ENCODE data around the gene PLCZ1. TPM values are rescaled to one million over a fixed set of nuclear protein-coding genes. Genes with fewer than 3 reads are reported as not detected.

The PLCZ1 gene
- total and polyA plus RNA-seq, 10 of the 15 experiments (the other 5 are each of a cell fraction or from before 2014, with no cell fraction given): not detected

GRCh38 chr12:18703911-18704310, 33.9 kb downstream of the PLCZ1 start:
- ChIA-PET RAD21 (ENCODE audit: unreplicated experiment) (no interaction called here), CTCF (no interaction called here), SMC1A (ENCODE audit: uncharacterized antibody, unreplicated experiment) (no interaction called here), POLR2A (no interaction called here)
- H4K20me1 ChIP-seq (ENCODE audit: control insufficient read depth, insufficient read depth): no peaks in the 10 kb centered on the region
- no peak overlapping the region for H3K4me2 ChIP-seq (ENCODE audit: control insufficient read depth, insufficient read depth)
- 0% methylated on average over 2 of the region's 2 CpGs for WGBS (ENCODE audit: insufficient coverage, insufficient replicate concordance, low lambda C conversion rate, missing lambda C conversion rate)
- intact Hi-C loops (cut with micrococcal nuclease; ENCODE audit: unreplicated experiment) (no loop called here), in situ Hi-C loops (cut with MboI) (no loop called here)
- no peak overlapping the region for H3K4me3 ChIP-seq
- H3K9ac ChIP-seq (ENCODE audit: control insufficient read depth, insufficient read depth, low read length): no peak overlapping the region
- H3K9me3 ChIP-seq (replicated peaks; ENCODE audit: control insufficient read depth, insufficient read depth, low read length): no peaks in the 10 kb centered on the region
- H3K36me3 ChIP-seq (ENCODE audit: control insufficient read depth in 2 of 2, insufficient read depth in 2 of 2, low read length in 1 of 2): no peaks in the 10 kb centered on the region
- H3K27ac ChIP-seq (ENCODE audit: control insufficient read depth, insufficient read depth): no peak overlapping the region
- H3K27me3 ChIP-seq (replicated peaks in 1 of 2; ENCODE audit: control insufficient read depth in 2 of 2, insufficient read depth in 2 of 2, low read length in 1 of 2): no peaks in the 10 kb centered on the region
- no peak overlapping the region for H2AFZ ChIP-seq (ENCODE audit: control insufficient read depth, low read depth, low read length)
- BruUV-seq (replicated peaks): no TSS peak
- no peaks in the 10 kb centered on the region for H3K79me2 ChIP-seq (ENCODE audit: control insufficient read depth, insufficient read depth, low read length)
- ATAC-seq: no peak
- no peak for DNase-seq (ENCODE audit: low read depth, low spot score)
- TF ChIP-seq SUPT20H (IDR thresholded peaks at IDR 0.05; ENCODE audit: borderline replicate concordance, control insufficient read depth, low read depth, low read length) (no peak), SPI1 (IDR thresholded peaks at IDR 0.05; ENCODE audit: borderline replicate concordance, insufficient read depth, low read depth, low read length) (no peak), MYC (IDR thresholded peaks at IDR 0.05; ENCODE audit: insufficient read depth, insufficient read length, insufficient replicate concordance, low read length, severe bottlenecking) (no peak), RBBP5 (conservative IDR thresholded peaks at IDR 0.05) (no peak)
- H3K4me1 ChIP-seq (ENCODE audit: control insufficient read depth, insufficient read depth, low read length): no peaks in the 10 kb centered on the region
- no peak for FAIRE-seq

DNA sequence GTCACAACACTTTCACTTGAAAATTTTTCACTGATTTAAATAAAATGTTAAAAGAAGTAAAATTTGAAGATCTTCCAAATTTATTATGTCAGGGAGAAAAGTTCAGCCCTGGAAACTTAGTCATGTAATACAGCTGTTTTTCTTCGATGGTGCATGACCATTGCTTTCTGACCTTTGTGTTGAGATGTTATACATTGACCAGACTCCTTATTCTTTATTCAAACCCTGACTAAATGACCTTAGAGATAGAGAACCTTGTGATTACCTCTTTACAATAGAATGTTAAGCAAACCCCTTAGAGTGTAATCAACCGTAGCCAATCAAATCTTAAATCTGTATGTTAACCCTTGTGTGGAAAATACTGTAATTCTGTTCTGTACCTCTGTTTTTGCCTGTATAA, 34.5 kb downstream of the PLCZ1 start:
- in situ Hi-C loops (cut with MboI) (no loop called here), intact Hi-C loops (cut with micrococcal nuclease; ENCODE audit: unreplicated experiment) (no loop called here)
- CTCF ChIA-PET: no interaction called here
- ATAC-seq (no peak), FAIRE-seq (no peak), DNase-seq (ENCODE audit: low read depth, low spot score) (no peak)
- H3K36me3 ChIP-seq (ENCODE audit: control insufficient read depth in 2 of 2, insufficient read depth in 2 of 2, low read length in 1 of 2): no peaks in the 10 kb centered on the region
- no peaks in the 10 kb centered on the region for H3K27me3 ChIP-seq (replicated peaks in 1 of 2; ENCODE audit: control insufficient read depth in 2 of 2, insufficient read depth in 2 of 2, low read length in 1 of 2)
- SMC1A ChIA-PET (ENCODE audit: uncharacterized antibody, unreplicated experiment): interaction anchor here (0.7 kb wide), 1 partner anchor 178 kb away, joined by 4 read pairs; no protein-coding TSS in a partner anchor
- RAD21 ChIA-PET (ENCODE audit: unreplicated experiment): no interaction called here
- H2AFZ ChIP-seq (ENCODE audit: control insufficient read depth, low read depth, low read length): no peak overlapping the region
- no peak overlapping the region for H3K4me3 ChIP-seq
- no peak overlapping the region for H3K27ac ChIP-seq (ENCODE audit: control insufficient read depth, insufficient read depth)
- H3K9me3 ChIP-seq (replicated peaks; ENCODE audit: control insufficient read depth, insufficient read depth, low read length): no peaks in the 10 kb centered on the region
- BruUV-seq (replicated peaks): no TSS peak
- H3K79me2 ChIP-seq (ENCODE audit: control insufficient read depth, insufficient read depth, low read length): no peaks in the 10 kb centered on the region
- 19% methylated on average over 2 of the region's 2 CpGs for whole genome bisulfite sequencing (ENCODE audit: insufficient coverage, insufficient replicate concordance, low lambda C conversion rate, missing lambda C conversion rate)
- H3K4me2 ChIP-seq (ENCODE audit: control insufficient read depth, insufficient read depth): no peak overlapping the region
- no peaks in the 10 kb centered on the region for H3K4me1 ChIP-seq (ENCODE audit: control insufficient read depth, insufficient read depth, low read length)
- no peaks in the 10 kb centered on the region for H4K20me1 ChIP-seq (ENCODE audit: control insufficient read depth, insufficient read depth)
- H3K9ac ChIP-seq (ENCODE audit: control insufficient read depth, insufficient read depth, low read length): no peak overlapping the region
- POLR2A ChIA-PET: no interaction called here
- no peak for TF ChIP-seq MYC (IDR thresholded peaks at IDR 0.05; ENCODE audit: insufficient read depth, insufficient read length, insufficient replicate concordance, low read length, severe bottlenecking)
- no peak for TF ChIP-seq PML (IDR thresholded peaks at IDR 0.05; ENCODE audit: low read length)
- TF ChIP-seq, protein P1, sequence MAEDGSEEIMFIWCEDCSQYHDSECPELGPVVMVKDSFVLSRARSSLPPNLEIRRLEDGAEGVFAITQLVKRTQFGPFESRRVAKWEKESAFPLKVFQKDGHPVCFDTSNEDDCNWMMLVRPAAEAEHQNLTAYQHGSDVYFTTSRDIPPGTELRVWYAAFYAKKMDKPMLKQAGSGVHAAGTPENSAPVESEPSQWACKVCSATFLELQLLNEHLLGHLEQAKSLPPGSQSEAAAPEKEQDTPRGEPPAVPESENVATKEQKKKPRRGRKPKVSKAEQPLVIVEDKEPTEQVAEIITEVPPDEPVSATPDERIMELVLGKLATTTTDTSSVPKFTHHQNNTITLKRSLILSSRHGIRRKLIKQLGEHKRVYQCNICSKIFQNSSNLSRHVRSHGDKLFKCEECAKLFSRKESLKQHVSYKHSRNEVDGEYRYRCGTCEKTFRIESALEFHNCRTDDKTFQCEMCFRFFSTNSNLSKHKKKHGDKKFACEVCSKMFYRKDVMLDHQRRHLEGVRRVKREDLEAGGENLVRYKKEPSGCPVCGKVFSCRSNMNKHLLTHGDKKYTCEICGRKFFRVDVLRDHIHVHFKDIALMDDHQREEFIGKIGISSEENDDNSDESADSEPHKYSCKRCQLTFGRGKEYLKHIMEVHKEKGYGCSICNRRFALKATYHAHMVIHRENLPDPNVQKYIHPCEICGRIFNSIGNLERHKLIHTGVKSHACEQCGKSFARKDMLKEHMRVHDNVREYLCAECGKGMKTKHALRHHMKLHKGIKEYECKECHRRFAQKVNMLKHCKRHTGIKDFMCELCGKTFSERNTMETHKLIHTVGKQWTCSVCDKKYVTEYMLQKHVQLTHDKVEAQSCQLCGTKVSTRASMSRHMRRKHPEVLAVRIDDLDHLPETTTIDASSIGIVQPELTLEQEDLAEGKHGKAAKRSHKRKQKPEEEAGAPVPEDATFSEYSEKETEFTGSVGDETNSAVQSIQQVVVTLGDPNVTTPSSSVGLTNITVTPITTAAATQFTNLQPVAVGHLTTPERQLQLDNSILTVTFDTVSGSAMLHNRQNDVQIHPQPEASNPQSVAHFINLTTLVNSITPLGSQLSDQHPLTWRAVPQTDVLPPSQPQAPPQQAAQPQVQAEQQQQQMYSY (CRISPR knock-in tag; IDR thresholded peaks at IDR 0.05): no peak
- TF ChIP-seq CHD4 (IDR thresholded peaks at IDR 0.05): no peak
- no peak for TF ChIP-seq HDGF (IDR thresholded peaks at IDR 0.05)
- TF ChIP-seq IRF3 (IDR thresholded peaks at IDR 0.05): no peak
